Stimulated activated CD4-positive, alpha-beta T cell treated with anti-CD3 and anti-CD28 coated beads, Interleukin-2, amount 100 ng/mL, for 4 hours (primary cell): ENCODE data around the gene TMSB4X.
"Not testable (repeated sequence)": the region's sequence is repeated elsewhere in the genome, so short reads cannot be mapped to it uniquely, and the experiment has no call there.

Experiments
- DNase-seq: peaks from one replicate; pipeline ENCODE4 v3.0.0-alpha.2; 2020; ENCODE audit warnings: low read depth

Gene TMSB4X

GRCh38 chrX:12976819-12977732 lies 2.2 kb downstream of the TMSB4X start:
- not testable (repeated sequence) for DNase-seq

- no peak for DNase-seq
Measured at GRCh38 chrX:12977761-12978204, 2.9 kb downstream of the TMSB4X start.

GRCh38 chrX:12978205-12979025 lies 3.5 kb downstream of the TMSB4X start:
- DNase-seq = no peak

GRCh38 chrX:12979026-12979607 lies 4.2 kb downstream of the TMSB4X start:
- DNase-seq = no peak

GRCh38 chrX:12979616-12980015 lies 4.7 kb downstream of the TMSB4X start:
- no peak for DNase-seq

GRCh38 chrX:12980039-12980438 lies 5.1 kb downstream of the TMSB4X start:
- DNase-seq = not testable (repeated sequence)

- no peak for DNase-seq
Measured at GRCh38 chrX:12981880-12982279, 7.0 kb downstream of the TMSB4X start.

- DNase-seq = no peak
Measured at GRCh38 chrX:12984603-12985319, 9.9 kb downstream of the TMSB4X start.

GRCh38 chrX:12985331-12985730 lies 10.4 kb downstream of the TMSB4X start:
- no peak for DNase-seq

GRCh38 chrX:12986164-12986779 lies 11.4 kb downstream of the TMSB4X start:
- DNase-seq = no peak

GRCh38 chrX:12986886-12987285 lies 12.0 kb downstream of the TMSB4X start:
- DNase-seq = no peak

GRCh38 chrX:12987340-12987739 lies 12.4 kb downstream of the TMSB4X start:
- no peak for DNase-seq

- DNase-seq = no peak
Measured at GRCh38 chrX:12987900-12988594, 13.1 kb downstream of the TMSB4X start.

- no peak for DNase-seq
Measured at GRCh38 chrX:12988797-12989196, 13.9 kb downstream of the TMSB4X start.

GRCh38 chrX:12989461-12989860 lies 14.6 kb downstream of the TMSB4X start:
- no peak for DNase-seq

- no peak for DNase-seq
Measured at GRCh38 chrX:12991575-12991974, 16.7 kb downstream of the TMSB4X start.

GRCh38 chrX:12992544-12993118 lies 17.7 kb downstream of the TMSB4X start:
- no peak for DNase-seq

GRCh38 chrX:12993826-12994225 lies 18.9 kb downstream of the TMSB4X start:
- DNase-seq = no peak

- no peak for DNase-seq
Measured at GRCh38 chrX:12994321-12994720, 19.4 kb downstream of the TMSB4X start.

- DNase-seq = no peak
Measured at GRCh38 chrX:12996934-12997435, 22.1 kb downstream of the TMSB4X start.
